HG02571 (cell line): ENCODE results near the gene CYP4Z1.
"Not testable (repeated sequence)": the region's sequence is repeated elsewhere in the genome, so short reads cannot be mapped to it uniquely, and the experiment has no call there.

Source experiments
- ATAC-seq: cut with Tn5 transposase; IDR thresholded peaks from one replicate; pipeline ENCODE4 v1.9.1; 2021; ENCODE audit warnings: mild to moderate bottlenecking, moderate library complexity; ENCODE audit not compliant: unreplicated experiment

CYP4Z1 gene

GRCh38 chr1:47067097-47067594 is at the start of gene CYP4Z1:
TSS of gene CYP4Z1 (plus strand) at chr1:47067231. CDS start at chr1:47067491, 260 bp downstream.
- no peak for ATAC-seq

DNA sequence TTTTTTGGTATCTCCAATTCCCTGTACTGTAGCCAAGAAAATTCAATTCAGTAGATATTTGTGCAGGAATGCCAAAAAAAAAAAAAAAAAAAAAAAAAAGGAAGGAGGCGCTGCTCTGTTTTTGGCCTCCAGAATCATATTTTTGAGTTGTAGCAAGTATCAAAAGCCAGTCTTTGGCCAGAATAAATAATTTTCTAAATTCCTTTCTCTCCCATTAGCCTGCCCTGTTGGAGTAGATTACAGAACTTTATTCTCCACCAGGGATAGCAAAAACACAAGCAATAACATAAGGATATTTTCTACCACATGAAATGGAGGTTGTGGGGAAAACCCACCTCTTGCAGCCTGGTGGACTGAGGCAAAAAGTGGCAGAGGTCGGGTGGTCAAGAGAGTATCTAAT is 46.0 kb upstream of the CYP4Z1 start:
- no peak for ATAC-seq

DNA sequence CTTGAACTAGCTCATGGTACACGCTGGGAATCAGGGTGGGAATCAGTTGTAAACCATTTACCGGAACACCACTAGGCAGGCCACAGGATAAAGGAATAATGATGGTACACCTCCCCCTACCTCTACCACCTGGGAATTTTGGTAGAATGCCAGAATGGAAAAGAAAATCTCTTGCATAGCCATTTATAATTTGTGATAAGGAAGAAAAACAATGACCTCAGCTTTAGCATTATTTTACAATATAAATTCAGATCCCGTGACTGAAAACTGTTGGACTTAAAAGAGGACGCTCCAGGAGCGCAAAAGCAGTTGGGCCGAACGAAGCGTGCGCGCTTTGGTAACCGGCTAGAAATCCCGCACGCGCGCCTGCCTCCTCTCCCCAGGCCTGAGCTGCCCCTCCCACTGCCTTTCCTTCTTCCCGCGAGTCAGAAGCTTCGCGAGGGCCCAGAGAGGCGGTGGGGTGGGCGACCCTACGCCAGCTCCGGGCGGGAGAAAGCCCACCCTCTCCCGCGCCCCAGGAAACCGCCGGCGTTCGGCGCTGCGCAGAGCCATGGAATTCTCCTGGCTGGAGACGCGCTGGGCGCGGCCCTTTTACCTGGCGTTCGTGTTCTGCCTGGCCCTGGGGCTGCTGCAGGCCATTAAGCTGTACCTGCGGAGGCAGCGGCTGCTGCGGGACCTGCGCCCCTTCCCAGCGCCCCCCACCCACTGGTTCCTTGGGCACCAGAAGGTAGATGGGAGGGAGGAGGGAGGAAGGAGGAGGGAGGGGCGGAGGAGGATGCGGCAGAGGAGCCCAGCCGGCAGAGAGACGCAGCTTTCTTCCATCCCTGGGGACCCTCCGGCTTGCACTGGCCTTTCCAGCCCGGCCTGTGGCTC is 43.5 kb upstream of the CYP4Z1 start, which contains the start of gene CYP4X1:
Gene CYP4X1, plus strand, starts transcription at position 402 of the 873 bp plus-strand sequence. Its CDS starts 149 bp downstream, at position 551.
- no peak for ATAC-seq

DNA sequence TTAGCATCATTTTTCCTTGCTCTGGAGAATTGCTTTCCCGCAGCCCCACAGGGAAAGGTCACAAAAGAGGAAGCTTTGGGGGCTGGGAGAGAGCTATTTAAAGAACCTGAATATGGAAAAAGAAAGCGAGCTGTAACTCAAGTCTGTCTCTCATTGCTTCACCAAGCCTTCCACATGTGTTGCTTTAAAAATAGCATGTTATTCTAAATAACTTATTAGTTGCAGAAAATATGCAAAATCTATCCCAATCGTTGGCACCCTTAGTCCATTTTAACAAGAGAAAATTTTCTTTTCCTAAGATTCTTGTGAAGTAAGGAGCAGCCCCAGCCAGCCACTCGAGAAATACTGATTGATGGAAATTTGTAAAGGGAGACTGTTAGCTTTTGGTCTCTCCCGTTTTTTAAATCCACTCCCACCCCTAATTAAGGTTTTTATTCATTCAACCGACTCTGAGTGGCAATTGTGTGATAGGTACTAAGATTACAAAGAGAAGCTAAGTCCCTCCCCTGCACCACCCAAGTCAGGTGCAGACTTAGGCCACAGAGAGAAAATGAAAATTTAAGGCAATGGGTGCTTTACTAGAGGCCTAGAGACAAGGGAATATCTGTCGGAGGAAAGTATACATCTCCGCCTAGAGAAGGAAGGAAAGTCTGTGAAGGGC is 42.8 kb upstream of the CYP4Z1 start:
- no peak for ATAC-seq

- no peak for ATAC-seq
These were observed 36.7 kb upstream of the CYP4Z1 start for GRCh38 chr1:47030170-47030805.

GRCh38 chr1:47031059-47031458 is 36.0 kb upstream of the CYP4Z1 start:
- ATAC-seq = no peak

GRCh38 chr1:47031585-47031984 is 35.4 kb upstream of the CYP4Z1 start:
- no peak for ATAC-seq

DNA sequence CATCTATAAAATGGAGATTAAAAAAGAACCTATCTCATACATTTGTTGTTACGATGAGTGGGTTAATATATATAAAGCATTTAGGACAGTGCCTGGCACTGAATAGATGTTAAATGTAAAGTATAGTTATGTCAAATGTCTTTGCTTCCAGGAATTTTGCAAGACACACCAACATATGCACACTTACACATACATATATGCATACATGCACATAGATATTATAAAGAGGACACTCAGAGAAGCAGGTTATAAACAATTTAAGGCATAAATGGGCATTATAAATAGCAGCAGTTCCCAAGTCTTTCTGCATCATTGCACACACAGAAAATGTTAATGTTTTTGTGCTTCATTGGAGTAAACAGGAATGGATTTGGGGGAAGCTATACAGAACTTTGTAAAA is 30.3 kb upstream of the CYP4Z1 start:
- no peak for ATAC-seq

GRCh38 chr1:47059376-47059775 is 7.7 kb upstream of the CYP4Z1 start:
- ATAC-seq = no peak

DNA sequence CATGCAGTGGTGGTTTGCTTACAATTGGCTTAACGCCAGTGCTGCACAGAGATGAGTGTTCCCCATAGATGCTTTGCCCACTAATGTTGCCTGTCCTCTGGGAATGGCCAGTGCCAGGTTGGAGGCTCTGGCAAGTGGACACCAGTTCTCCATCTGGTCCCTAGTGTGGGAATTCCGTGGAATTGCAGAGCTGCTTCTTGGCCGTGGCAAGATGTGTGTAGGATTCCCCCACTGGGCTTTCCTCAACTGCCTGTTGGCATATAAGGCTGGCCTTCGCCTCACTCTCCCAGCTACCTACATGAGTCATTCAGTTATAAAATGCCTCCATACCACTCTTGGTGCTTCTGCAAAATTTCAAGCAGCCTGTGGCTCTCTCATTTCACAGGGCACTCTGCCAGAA is 2.0 kb downstream of the CYP4Z1 start:
- ATAC-seq = not testable (repeated sequence)

GRCh38 chr1:47069509-47069908 is 2.5 kb downstream of the CYP4Z1 start:
- not testable (repeated sequence) for ATAC-seq

- ATAC-seq = not testable (repeated sequence)
These were observed 22.3 kb downstream of the CYP4Z1 start for GRCh38 chr1:47089356-47089755.

- ATAC-seq = not testable (repeated sequence)
These were observed 24.4 kb downstream of the CYP4Z1 start for GRCh38 chr1:47091476-47091875.

GRCh38 chr1:47104816-47105215 is 37.8 kb downstream of the CYP4Z1 start:
- no peak for ATAC-seq

- ATAC-seq = no peak
These were observed 39.8 kb downstream of the CYP4Z1 start for GRCh38 chr1:47106792-47107191.

DNA sequence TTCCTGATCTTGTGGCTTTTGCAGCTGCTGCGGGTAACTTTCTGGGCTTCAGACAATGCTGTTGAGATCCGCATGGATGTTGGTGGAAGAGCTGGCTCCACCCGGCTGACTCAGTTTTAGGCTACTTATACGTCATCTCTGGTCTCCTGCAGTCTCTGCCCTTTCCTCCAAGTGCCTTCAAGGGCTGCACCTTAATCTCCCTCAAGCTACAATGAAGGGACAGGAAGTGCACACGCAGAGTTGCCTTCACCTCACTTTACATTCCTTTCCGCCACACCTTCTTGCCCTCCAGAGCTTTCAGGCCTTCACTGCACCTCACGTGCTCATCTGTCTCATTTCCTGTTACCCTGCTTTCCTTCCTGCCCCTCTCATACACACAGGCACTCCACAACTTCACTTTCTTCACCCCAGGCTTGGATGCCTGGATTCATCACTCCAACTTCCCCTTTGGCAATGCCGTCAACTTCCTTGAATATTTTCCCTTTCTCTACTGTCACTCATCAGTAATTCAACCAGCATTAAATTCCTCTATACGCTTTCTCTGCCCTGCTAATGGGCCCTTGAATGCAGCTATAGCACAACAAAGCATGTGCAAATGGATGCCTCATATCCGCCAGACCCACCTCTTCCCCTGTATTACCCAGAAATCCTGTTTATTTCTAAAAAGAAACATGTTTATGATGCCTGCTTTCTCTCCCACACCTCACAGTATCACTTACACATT is 41.0 kb downstream of the CYP4Z1 start:
- ATAC-seq = not testable (repeated sequence)

GRCh38 chr1:47109482-47109881 is 42.5 kb downstream of the CYP4Z1 start:
- not testable (repeated sequence) for ATAC-seq

- ATAC-seq = no peak
These were observed 46.1 kb downstream of the CYP4Z1 start for GRCh38 chr1:47113178-47113577.

DNA sequence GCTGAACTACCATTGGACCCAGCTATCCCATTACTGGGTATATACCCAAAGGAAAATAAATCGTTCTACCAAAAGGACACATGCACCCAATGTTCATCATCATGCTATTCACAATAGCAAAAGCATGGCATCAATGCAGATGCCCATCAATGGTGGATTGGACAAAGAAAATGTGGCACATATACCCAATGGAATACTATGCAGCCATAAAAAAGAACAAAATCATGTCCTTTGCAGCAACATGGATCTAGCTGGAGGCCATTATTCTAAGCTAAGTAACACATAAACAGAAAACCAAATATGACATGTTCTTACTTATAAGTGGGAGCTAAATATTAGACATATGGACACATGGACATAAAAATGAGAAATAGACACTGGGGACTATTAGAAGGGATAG is 54.0 kb downstream of the CYP4Z1 start:
- ATAC-seq = not testable (repeated sequence)

- ATAC-seq = not testable (repeated sequence)
These were observed 57.8 kb downstream of the CYP4Z1 start for GRCh38 chr1:47124834-47125233.

DNA sequence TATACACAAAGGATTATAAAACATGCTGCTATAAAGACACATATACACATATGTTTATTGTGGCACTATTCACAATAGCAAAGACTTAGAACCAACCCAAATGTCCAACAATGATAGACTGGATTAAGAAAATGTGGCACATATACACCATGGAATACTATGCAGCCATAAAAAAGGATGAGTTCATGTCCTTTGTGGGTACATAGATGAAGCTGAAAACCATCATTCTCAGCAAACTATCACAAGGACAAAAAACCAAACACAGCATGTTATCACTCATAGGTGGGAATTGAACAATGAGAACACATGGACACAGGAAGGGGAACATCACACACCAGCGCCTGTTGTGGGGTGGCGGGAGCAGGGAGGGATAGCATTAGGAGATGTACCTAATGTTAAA is 60.0 kb downstream of the CYP4Z1 start:
- ATAC-seq = not testable (repeated sequence)
